ENCODE results near the gene STK35.

GRCh38 chr20:2135013-2135412, 33.4 kb downstream of the STK35 start:
- TF ChIP-seq EZH2phosphoT487 (IDR thresholded peaks at IDR 0.05; ENCODE audit: insufficient read depth, low read depth) (no peak), EZH2 (IDR thresholded peaks at IDR 0.05; ENCODE audit: insufficient read depth, poor library complexity, severe bottlenecking) (no peak)
